Measurements from ENCODE around the gene TTC28.

TTC28 gene

GRCh38 chr22:28018461-28018927 is 661.1 kb downstream of the TTC28 start:
- no peak for TF ChIP-seq CTCF (IDR thresholded peaks at IDR 0.05; ENCODE audit: low read depth, low read length, missing control alignments)
- DNase-seq (ENCODE audit: low read depth), result no peak
- H3K4me3 ChIP-seq (ENCODE audit: low read depth, low read length), result no peak overlapping the region

GRCh38 chr22:28017859-28018258 is 661.8 kb downstream of the TTC28 start:
- DNase-seq (ENCODE audit: low read depth), result no peak
- no peak for TF ChIP-seq CTCF (IDR thresholded peaks at IDR 0.05; ENCODE audit: low read depth, low read length, missing control alignments)
- H3K4me3 ChIP-seq (ENCODE audit: low read depth, low read length), result no peak overlapping the region

- TF ChIP-seq CTCF (IDR thresholded peaks at IDR 0.05; ENCODE audit: low read depth, low read length, missing control alignments), result no peak
- DNase-seq (ENCODE audit: low read depth), result no peak
- H3K4me3 ChIP-seq (ENCODE audit: low read depth, low read length), result no peak overlapping the region
These were observed 662.2 kb downstream of the TTC28 start for GRCh38 chr22:28017558-28017820.

GRCh38 chr22:28016781-28017557 is 662.7 kb downstream of the TTC28 start:
- TF ChIP-seq CTCF (IDR thresholded peaks at IDR 0.05; ENCODE audit: low read depth, low read length, missing control alignments), result no peak
- DNase-seq (ENCODE audit: low read depth), result no peak
- H3K4me3 ChIP-seq (ENCODE audit: low read depth, low read length), result no peak overlapping the region

- no peak overlapping the region for H3K4me3 ChIP-seq (ENCODE audit: low read depth, low read length)
- no peak for DNase-seq (ENCODE audit: low read depth)
- TF ChIP-seq CTCF (IDR thresholded peaks at IDR 0.05; ENCODE audit: low read depth, low read length, missing control alignments), result no peak
These were observed 663.7 kb downstream of the TTC28 start for GRCh38 chr22:28015676-28016601.

GRCh38 chr22:28015046-28015425 is 664.6 kb downstream of the TTC28 start:
- no peak for DNase-seq (ENCODE audit: low read depth)
- no peak for TF ChIP-seq CTCF (IDR thresholded peaks at IDR 0.05; ENCODE audit: low read depth, low read length, missing control alignments)
- H3K4me3 ChIP-seq (ENCODE audit: low read depth, low read length), result no peak overlapping the region
